Neural cell (in vitro differentiated cells): ENCODE results near the gene FAM89A. TPM values are rescaled to one million over a fixed set of nuclear protein-coding genes. Genes with fewer than 3 reads are reported as not detected.

ENCODE experiments used
- H2AFZ ChIP-seq: fragments of 200-600, 300-800 bp; sonication (generic), shearing (Covaris generic); 2 replicates; pipeline ENCODE4 v1.6.0; 2014; ENCODE audit warnings: low read depth, mild to moderate bottlenecking, antibody characterized with exemption, low read length, moderate library complexity
- H3F3A ChIP-seq: fragments of 200-600 bp; shearing (Covaris generic); 2 replicates; pipeline ENCODE4 v1.6.1; 2016; ENCODE audit warnings: mild to moderate bottlenecking, moderate library complexity, mixed read lengths, antibody characterized with exemption, low read length; ENCODE audit not compliant: insufficient read depth, poor library complexity, severe bottlenecking
- H3K27ac ChIP-seq: fragments of 200-600, 300-800 bp; sonication (generic), shearing (Covaris generic); 2 replicates; pipeline ENCODE4 v1.5.1; 2014; ENCODE audit warnings: mild to moderate bottlenecking, low read length, moderate library complexity
- H3K27me3 ChIP-seq: fragments of 300-800, 200-600 bp; sonication (generic), shearing (Covaris generic); 2 replicates; pipeline ENCODE4 v1.6.0; 2014; ENCODE audit warnings: mild to moderate bottlenecking, low read depth, low read length, moderate library complexity; ENCODE audit not compliant: insufficient read depth
- H3K36me3 ChIP-seq: fragments of 300-800, 200-600 bp; sonication (generic), shearing (Covaris generic); 2 replicates; pipeline ENCODE4 v1.5.1; 2014; ENCODE audit warnings: mild to moderate bottlenecking, antibody characterized with exemption, low read length, moderate library complexity; ENCODE audit not compliant: insufficient read depth
- H3K4me2 ChIP-seq: fragments of 300-800, 200-600 bp; sonication (generic), shearing (Covaris generic); 2 replicates; pipeline ENCODE4 v1.6.0; 2014; ENCODE audit warnings: mild to moderate bottlenecking, low read length
- H3K4me3 ChIP-seq: fragments of 300-800, 200-600 bp; sonication (generic), shearing (Covaris generic); 2 replicates; pipeline ENCODE4 v1.5.1; 2014; ENCODE audit warnings: mild to moderate bottlenecking, low read length, moderate library complexity
- H3K79me2 ChIP-seq: fragments of 200-600 bp; shearing (Covaris generic); replicated peaks from 2 replicates; pipeline ENCODE4 v1.6.0; 2014; ENCODE audit warnings: mild to moderate bottlenecking, low read length, moderate library complexity; ENCODE audit not compliant: insufficient read depth
- H3K9ac ChIP-seq: fragments of 300-800, 200-600 bp; sonication (generic), shearing (Covaris generic); 2 replicates; pipeline ENCODE4 v1.6.1; 2016; ENCODE audit warnings: mild to moderate bottlenecking, low read length, mixed read lengths
- H3K9me2 ChIP-seq: fragments of 200-600 bp; shearing (Covaris generic); 2 replicates; pipeline ENCODE4 v1.6.1; 2016; ENCODE audit warnings: mild to moderate bottlenecking, low read length, mixed read lengths; ENCODE audit not compliant: insufficient read depth
- H3K9me3 ChIP-seq: fragments of 200-600, 300-800 bp; sonication (generic), shearing (Covaris generic); 2 replicates; pipeline ENCODE4 v1.6.1; 2016; ENCODE audit warnings: mild to moderate bottlenecking, mixed run types, low read length, moderate library complexity, mixed read lengths
- H4K20me1 ChIP-seq: fragments of 200-600 bp; shearing (Covaris generic); 2 replicates; pipeline ENCODE4 v1.6.1; 2016; ENCODE audit warnings: mild to moderate bottlenecking, mixed run types; ENCODE audit not compliant: insufficient read depth
- CTCF ChIP-seq: fragments of 450-650 bp; IDR thresholded peaks from 2 replicates; pipeline ENCODE4 v1.5.1; 2014; ENCODE audit warnings: antibody characterized with exemption, mild to moderate bottlenecking, moderate library complexity; ENCODE audit not compliant: poor library complexity, severe bottlenecking
- EP300 ChIP-seq: fragments of 450-650 bp; conservative IDR thresholded peaks from 2 replicates; pipeline ENCODE4 v1.6.1; 2014; ENCODE audit warnings: antibody characterized with exemption, mild to moderate bottlenecking, moderate library complexity; ENCODE audit not compliant: poor library complexity, severe bottlenecking
- EZH2 ChIP-seq: fragments of 200-600, 300-800 bp; shearing (Covaris generic), sonication (generic); IDR thresholded peaks from 2 replicates; pipeline ENCODE4 v1.6.1; 2014; ENCODE audit warnings: antibody characterized with exemption, low read length, borderline replicate concordance, mild to moderate bottlenecking; ENCODE audit not compliant: insufficient read depth, poor library complexity, severe bottlenecking
- MXI1 ChIP-seq: fragments of 450-650 bp; conservative IDR thresholded peaks from 2 replicates; pipeline ENCODE4 v1.6.1; 2014; ENCODE audit warnings: antibody characterized with exemption, mild to moderate bottlenecking; ENCODE audit not compliant: poor library complexity, severe bottlenecking
- POLR2AphosphoS5 ChIP-seq: IDR thresholded peaks from 2 replicates; pipeline ENCODE4 v1.6.1; 2012
- RAD21 ChIP-seq: fragments of 450-650 bp; conservative IDR thresholded peaks from 2 replicates; pipeline ENCODE4 v1.6.1; 2014; ENCODE audit warnings: antibody characterized with exemption, mild to moderate bottlenecking, moderate library complexity
- REST ChIP-seq: IDR thresholded peaks from 2 replicates; pipeline ENCODE4 v1.6.1; 2012; ENCODE audit warnings: borderline replicate concordance
- SMC3 ChIP-seq: fragments of 450-650 bp; conservative IDR thresholded peaks from 2 replicates; pipeline ENCODE4 v1.6.1; 2014; ENCODE audit warnings: antibody characterized with exemption, mild to moderate bottlenecking, moderate library complexity; ENCODE audit not compliant: poor library complexity
- TAF1 ChIP-seq: IDR thresholded peaks from 2 replicates; pipeline ENCODE4 v1.6.1; 2012; ENCODE audit warnings: low read depth
- polyA plus RNA-seq: library from polyadenylated mRNA; depleted of rRNA; stranded (reverse); fragments of >200 nt; gene quantifications from 2 replicates; pipeline ENCODE4 v1.2.3, GENCODE V29; 2014

The FAM89A gene
- polyA plus RNA-seq, 1 donor from 2014 or later: 0.20 TPM

GRCh38 chr1:230979389-230979716, 60.7 kb downstream of the FAM89A start:
- H3K36me3 ChIP-seq: peaks cover 6% of the 10 kb centered on the region
- peak overlapping the region; percentile 36 for H2AFZ ChIP-seq
- no peaks in the 10 kb centered on the region for H3F3A ChIP-seq
- H3K9me2 ChIP-seq: no peaks in the 10 kb centered on the region
- TF ChIP-seq REST (no peak), POLR2AphosphoS5 (no peak), MXI1 (no peak), TAF1 (no peak), RAD21 (no peak), SMC3 (no peak), EZH2 (no peak), CTCF (no peak), EP300 (no peak)
- peaks cover 24% of the 10 kb centered on the region for H3K79me2 ChIP-seq
- no peaks in the 10 kb centered on the region for H3K9me3 ChIP-seq
- no peaks in the 10 kb centered on the region for H4K20me1 ChIP-seq
- peak overlapping the region; percentile 92 for H3K4me3 ChIP-seq
- H3K27ac ChIP-seq: peak overlapping the region; percentile 82
- H3K4me2 ChIP-seq: peak overlapping the region; percentile 69
- H3K9ac ChIP-seq: peak overlapping the region; percentile 74
- H3K27me3 ChIP-seq: no peaks in the 10 kb centered on the region

GRCh38 chr1:230978491-230979388, 61.3 kb downstream of the FAM89A start, which contains the start of the genes ARV1 and TTC13:
Gene ARV1 (plus strand): TSS chr1:230979094. CDS start chr1:230979106, 12 bp downstream.
Gene TTC13 (minus strand): TSS chr1:230978861. CDS start chr1:230978830, 31 bp downstream.
- H3K36me3 ChIP-seq: peaks cover 6% of the 10 kb centered on the region
- peaks cover 27% of the 10 kb centered on the region for H3K79me2 ChIP-seq
- H3K4me2 ChIP-seq: peak within 1 kb of the TSS; percentile 69
- H3K9ac ChIP-seq: peak within 1 kb of the TSS; percentile 76
- peak within 1 kb of the TSS; percentile 82 for H3K27ac ChIP-seq
- no peaks in the 10 kb centered on the region for H3K9me3 ChIP-seq
- H4K20me1 ChIP-seq: no peaks in the 10 kb centered on the region
- H3F3A ChIP-seq: no peaks in the 10 kb centered on the region
- H3K4me3 ChIP-seq: peak within 1 kb of the TSS; percentile 92
- TF ChIP-seq TAF1: peak; percentile 22
- peak; percentile 72 for TF ChIP-seq SMC3
- peak; percentile 81 for TF ChIP-seq CTCF
- peak; percentile 22 for TF ChIP-seq REST
- TF ChIP-seq EP300: peak; percentile 38
- peak; percentile 88 for TF ChIP-seq POLR2AphosphoS5
- no peak for TF ChIP-seq EZH2
- peak; percentile 76 for TF ChIP-seq RAD21
- peak; percentile 89 for TF ChIP-seq MXI1
- H3K9me2 ChIP-seq: no peaks in the 10 kb centered on the region
- peak within 1 kb of the TSS; percentile 36 for H2AFZ ChIP-seq
- no peaks in the 10 kb centered on the region for H3K27me3 ChIP-seq
